RWPE2 (cell line): ENCODE data around the gene OPRD1.

Experiments
- ATAC-seq: fragments of 200-7000 bp; cut with Tn5 transposase; 3 replicates; pipeline ENCODE4 v1.9.1; 2021; ENCODE audit warnings: low read depth
- DNase-seq: peaks from one replicate; pipeline ENCODE4 v3.0.0-alpha.2; 2020; ENCODE audit warnings: low spot score
- H3K27ac ChIP-seq: fragments of 450-650 bp; 2 replicates; pipeline ENCODE4 v1.5.1; 2017; ENCODE audit warnings: mild to moderate bottlenecking; ENCODE audit not compliant: poor library complexity, severe bottlenecking
- H3K27me3 ChIP-seq: fragments of 250-450 bp; sonication (Bioruptor Pico); 2 replicates; pipeline ENCODE4 v1.5.1; 2021; ENCODE audit warnings: mild to moderate bottlenecking, moderate library complexity; ENCODE audit not compliant: insufficient read depth, poor library complexity, severe bottlenecking
- H3K36me3 ChIP-seq: fragments of 250-450 bp; sonication (Bioruptor Pico); 2 replicates; pipeline ENCODE4 v1.5.1; 2020; ENCODE audit warnings: low read depth, mild to moderate bottlenecking, moderate library complexity
- H3K4me1 ChIP-seq: fragments of 250-450 bp; sonication (Bioruptor Pico); 2 replicates; pipeline ENCODE4 v1.5.1; 2021; ENCODE audit warnings: mild to moderate bottlenecking, moderate library complexity; ENCODE audit not compliant: insufficient read depth, poor library complexity, severe bottlenecking
- H3K4me3 ChIP-seq: fragments of 250-450 bp; sonication (Bioruptor Pico); 2 replicates; pipeline ENCODE4 v1.5.1; 2021; ENCODE audit warnings: mild to moderate bottlenecking, moderate library complexity; ENCODE audit not compliant: severe bottlenecking
- H3K9me3 ChIP-seq: fragments of 250-450 bp; sonication (Bioruptor Pico); 2 replicates; pipeline ENCODE4 v1.5.1; 2021; ENCODE audit warnings: mild to moderate bottlenecking, moderate library complexity; ENCODE audit not compliant: severe bottlenecking
- CTCF ChIP-seq: fragments of 450-650 bp; IDR thresholded peaks from one replicate; pipeline ENCODE4 v1.5.1; 2017; ENCODE audit warnings: mild to moderate bottlenecking, moderate library complexity; ENCODE audit not compliant: poor library complexity, severe bottlenecking

The OPRD1 gene

GRCh38 chr1:28885977-28886730 lies 74.2 kb downstream of the OPRD1 start:
- Histone ChIP-seq H3K4me3 (no peak overlapping the region), H3K9me3 (no peaks in the 10 kb centered on the region), H3K27me3 (no peaks in the 10 kb centered on the region), H3K4me1 (peaks cover 8% of the 10 kb centered on the region), H3K27ac (peak overlapping the region; percentile 2), H3K36me3 (no peaks in the 10 kb centered on the region)
- no peak for DNase-seq
- TF ChIP-seq CTCF: no peak
- ATAC-seq: no peak

- Histone ChIP-seq H3K4me1 (peaks cover 8% of the 10 kb centered on the region), H3K27ac (peak overlapping the region; percentile 32), H3K4me3 (peak overlapping the region; percentile 68), H3K36me3 (no peaks in the 10 kb centered on the region), H3K27me3 (no peaks in the 10 kb centered on the region), H3K9me3 (no peaks in the 10 kb centered on the region)
- DNase-seq (peak; percentile 86), ATAC-seq (peak; percentile 76)
- no peak for TF ChIP-seq CTCF
Observed at GRCh38 chr1:28886731-28887418, 74.9 kb downstream of the OPRD1 start.

GRCh38 chr1:28887419-28887834 lies 75.5 kb downstream of the OPRD1 start:
- TF ChIP-seq CTCF: no peak
- H3K4me3 ChIP-seq: peak overlapping the region; percentile 68
- no peaks in the 10 kb centered on the region for H3K9me3 ChIP-seq
- peak overlapping the region; percentile 32 for H3K27ac ChIP-seq
- H3K36me3 ChIP-seq: no peaks in the 10 kb centered on the region
- no peaks in the 10 kb centered on the region for H3K27me3 ChIP-seq
- ATAC-seq (peak; percentile 6; the same call in 2 of the 3 replicates), DNase-seq (no peak)
- peaks cover 8% of the 10 kb centered on the region for H3K4me1 ChIP-seq

- Histone ChIP-seq H3K36me3 (no peaks in the 10 kb centered on the region), H3K27ac (peak overlapping the region; percentile 32), H3K27me3 (no peaks in the 10 kb centered on the region), H3K9me3 (no peaks in the 10 kb centered on the region), H3K4me3 (peak overlapping the region; percentile 68), H3K4me1 (peaks cover 8% of the 10 kb centered on the region)
- peak; percentile 11; the same call in 2 of the 3 replicates for ATAC-seq
- no peak for TF ChIP-seq CTCF
- no peak for DNase-seq
Observed at GRCh38 chr1:28887835-28888682, 76.1 kb downstream of the OPRD1 start.
